ENCODE data around the gene P2RX6.

Gene P2RX6

DNA sequence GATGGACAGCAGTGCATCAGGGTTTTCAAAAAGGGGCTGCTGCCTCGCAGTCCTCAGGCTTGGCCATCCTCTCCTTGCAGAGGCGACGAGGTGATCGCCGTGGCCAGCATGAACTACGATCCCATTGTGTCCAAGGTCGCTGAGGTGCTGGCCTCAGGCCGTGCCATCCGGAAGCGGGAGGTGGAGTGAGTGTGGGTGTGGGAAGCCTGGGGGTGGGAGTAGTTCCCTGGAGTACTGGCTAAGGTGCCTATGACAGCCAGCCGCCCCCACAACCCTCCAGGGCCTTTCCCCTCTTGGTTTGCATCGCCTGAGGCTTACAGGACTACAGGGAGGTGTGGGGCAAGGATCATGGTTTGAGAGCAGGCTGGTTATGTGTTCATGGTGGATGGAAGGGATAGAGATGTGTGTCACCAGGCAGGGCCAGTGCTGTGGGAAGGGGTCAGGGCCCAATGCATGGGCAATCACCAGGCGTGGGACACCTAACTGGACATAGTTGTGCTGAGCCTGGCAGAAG, 35.0 kb upstream of the P2RX6 start:
- DNase-seq (ENCODE audit: low read depth): no peak

DNA sequence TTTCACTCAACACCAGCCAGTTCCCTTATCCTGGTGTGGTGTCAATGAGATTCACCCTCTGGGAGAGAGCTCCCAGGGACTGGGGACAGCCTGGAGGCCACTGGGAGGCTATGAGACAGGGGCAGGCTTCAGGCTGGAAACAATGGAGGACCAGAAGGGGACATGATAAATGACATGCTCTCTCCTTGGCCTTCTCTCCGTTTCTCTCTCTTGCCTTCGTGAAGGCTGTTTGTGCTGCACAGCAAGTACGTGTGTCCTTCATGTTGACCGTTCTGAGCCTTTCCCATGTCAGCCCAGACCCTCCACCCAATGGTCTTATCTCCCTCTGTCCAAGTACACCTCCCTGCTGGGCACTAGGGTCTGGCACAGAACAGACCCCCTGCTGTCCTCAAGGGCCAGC, 34.4 kb upstream of the P2RX6 start:
- DNase-seq (ENCODE audit: low read depth): no peak

DNA sequence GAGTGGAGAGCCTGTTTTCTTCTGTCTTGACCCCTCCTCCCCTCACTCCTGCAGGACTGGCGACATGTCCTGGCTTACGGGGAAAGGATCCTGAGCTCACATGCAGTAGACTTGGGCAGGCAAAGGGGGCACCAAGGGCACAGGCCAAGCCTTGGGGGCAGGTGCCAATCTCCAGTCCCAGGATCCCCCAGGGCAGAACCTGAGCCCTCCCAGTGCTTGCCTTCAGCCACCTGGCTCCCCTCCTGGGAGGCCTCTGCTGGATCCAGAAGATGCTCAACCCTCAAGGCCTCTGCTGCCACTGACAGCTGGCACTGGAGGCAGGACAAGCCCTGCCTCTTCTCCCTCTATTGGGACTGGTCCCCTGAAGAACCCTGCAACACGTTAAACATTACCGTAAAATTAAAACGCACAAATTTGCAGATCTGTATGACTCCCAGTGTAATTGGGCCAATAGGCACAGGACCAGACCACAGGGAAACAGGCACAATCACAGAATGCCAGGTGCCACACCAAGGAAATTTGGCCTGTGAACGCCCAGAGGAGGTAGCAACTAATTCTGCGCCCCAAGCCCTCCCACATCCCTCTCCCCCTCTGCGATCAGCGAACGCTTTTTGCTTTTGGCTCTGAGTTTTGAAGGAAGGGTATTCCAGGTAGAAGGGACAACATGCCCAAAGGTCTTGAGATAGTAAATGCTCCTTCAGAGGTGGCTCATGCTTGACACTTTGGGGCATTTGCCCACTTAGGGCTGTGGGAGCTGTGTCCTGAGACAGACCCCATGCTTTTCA, 33.8 kb upstream of the P2RX6 start:
- no peak for DNase-seq (ENCODE audit: low read depth)

DNA sequence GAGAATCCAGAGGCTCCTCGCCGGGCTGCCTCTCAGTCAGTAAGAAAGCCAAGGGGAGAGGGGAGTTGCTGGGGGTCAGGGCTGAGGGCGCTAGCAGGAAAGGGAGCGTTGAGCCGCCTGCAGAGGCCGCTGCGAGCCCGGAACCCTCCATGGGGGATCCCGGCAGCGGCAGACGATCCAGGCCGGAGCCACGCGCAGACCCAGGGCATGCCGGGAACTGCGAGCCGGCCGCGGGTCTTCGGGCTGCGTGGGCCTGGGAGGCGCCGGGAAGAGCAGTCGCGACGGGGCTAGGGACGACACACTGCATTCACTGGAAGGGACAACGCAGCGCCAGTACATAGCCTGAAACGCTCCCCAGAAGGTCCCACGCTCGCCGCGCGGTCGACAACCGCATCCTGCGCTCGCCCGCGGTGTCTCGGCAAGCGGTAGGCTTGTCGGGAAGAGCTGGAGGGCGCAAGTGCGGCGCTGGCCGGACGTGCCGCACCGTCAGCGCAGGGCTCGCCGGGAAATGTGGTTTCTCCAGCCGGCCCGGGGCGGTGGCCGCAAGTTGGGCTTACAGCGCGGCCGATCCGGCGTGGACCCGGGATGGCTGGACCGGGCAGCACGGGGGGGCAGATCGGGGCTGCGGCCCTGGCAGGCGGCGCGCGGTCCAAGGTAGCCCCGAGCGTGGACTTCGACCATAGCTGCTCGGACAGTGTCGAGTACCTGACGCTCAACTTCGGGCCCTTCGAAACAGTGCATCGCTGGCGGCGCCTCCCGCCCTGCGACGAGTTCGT, 33.0 kb upstream of the P2RX6 start, which contains the start of gene LZTR1:
LZTR1 (plus strand) TSS at position 511 of the 776 bp plus-strand sequence; CDS start at position 586, 75 bp downstream.
- peak; percentile 50 for DNase-seq (ENCODE audit: low read depth)

DNA sequence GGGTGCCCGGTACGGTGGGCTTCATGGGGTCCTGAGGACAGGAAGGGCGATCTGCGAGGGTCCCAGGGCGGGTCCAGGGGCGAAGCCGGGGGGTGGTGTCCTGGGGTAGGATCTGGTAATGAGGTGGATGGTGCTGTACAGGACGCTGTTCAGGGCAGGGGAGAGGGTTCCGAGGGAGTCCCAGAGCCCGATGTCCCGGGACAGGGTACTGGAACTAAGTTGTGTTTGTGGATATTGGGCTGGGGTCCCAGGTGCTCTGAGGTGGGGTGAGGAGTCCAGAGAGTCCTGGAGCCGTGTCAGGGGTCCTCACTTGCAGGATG, 32.4 kb upstream of the P2RX6 start:
- no peak for DNase-seq (ENCODE audit: low read depth)

DNA sequence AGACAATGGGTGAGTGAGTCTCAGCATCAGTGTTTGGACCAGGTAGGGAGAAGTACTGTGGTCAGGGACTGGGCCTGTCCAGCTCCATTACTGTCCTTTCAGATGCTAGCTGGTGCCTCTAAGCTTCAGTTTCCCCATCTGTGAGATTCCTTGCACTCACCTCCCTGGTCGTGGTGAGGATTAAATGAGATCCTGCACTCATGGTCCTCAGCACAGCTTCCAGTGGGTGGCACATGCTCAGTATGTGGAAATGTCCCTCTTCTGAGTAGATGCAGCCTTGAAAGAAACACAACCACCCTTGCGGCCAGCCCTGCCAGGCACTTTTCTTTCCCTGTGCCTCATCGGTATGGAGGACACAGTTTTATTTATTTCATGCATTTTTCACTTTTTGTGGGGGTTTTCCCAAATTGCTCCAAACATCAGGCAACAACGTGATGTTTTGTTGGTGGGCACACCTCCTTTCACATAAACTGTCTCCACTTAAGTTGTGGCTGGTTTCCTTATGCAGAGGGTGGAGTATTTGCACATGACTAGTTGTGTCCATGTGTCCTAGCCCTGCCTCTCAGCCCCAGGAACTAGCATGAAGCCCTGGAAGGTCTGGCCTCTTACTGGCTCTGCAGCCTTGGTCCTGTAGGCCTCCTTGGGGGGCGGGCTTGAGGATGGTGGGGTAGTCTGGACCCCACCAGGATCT, 31.7 kb upstream of the P2RX6 start:
- no peak for DNase-seq (ENCODE audit: low read depth)

DNA sequence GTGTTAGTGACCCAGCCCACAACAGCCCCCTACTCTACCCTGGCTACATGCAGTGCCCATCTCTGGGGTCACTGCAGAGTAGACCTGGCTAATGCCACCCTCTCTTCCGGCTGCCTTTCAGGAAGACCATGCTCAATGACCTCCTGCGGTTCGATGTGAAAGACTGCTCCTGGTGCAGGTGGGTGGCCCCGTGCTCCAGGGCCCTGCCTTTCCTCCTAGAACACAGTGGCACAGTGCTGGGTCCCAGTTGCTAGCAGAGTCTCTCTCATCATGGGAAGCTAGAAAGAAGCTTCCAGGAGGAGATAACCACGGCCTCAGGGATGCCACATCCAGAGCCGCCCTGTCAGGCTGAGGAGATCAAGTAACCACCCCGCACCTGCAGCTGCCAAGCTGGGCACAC, 29.2 kb upstream of the P2RX6 start:
- DNase-seq (ENCODE audit: low read depth): no peak

DNA sequence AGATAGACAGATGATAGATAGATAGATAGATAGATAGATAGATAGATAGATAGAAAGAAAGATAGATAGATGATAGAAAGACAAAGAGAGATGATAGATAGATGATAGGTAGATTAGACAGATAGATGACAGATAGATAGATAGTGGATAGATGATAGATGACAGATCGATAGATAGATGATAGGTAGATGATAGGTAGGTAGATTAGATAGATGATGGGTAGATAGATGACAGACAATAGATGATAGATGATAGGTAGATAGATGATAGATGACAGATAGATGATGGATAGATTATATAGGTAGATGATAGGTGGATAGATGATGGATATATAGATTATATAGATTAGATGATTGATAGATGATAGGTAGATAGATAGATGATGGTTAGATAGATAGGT, 28.6 kb upstream of the P2RX6 start:
- DNase-seq (ENCODE audit: low read depth): no peak

DNA sequence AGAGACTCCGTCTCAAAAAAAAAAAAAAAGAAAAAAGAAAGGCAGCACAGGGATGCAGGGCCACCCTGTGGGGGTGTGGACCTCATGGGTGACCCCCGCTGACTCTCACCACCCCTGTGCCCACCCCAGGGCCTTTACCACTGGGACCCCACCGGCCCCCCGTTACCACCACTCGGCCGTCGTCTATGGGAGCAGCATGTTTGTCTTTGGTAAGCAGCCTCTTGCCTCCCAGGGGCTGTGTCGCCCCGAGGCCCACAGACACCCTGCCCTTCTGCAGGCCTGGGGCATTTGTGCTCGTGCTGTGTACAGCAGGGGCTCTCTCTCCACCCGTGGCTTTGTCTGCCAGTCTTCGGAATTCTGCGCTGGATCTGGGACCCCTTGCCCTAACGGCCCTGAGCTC, 27.6 kb upstream of the P2RX6 start:
- DNase-seq (ENCODE audit: low read depth): no peak

DNA sequence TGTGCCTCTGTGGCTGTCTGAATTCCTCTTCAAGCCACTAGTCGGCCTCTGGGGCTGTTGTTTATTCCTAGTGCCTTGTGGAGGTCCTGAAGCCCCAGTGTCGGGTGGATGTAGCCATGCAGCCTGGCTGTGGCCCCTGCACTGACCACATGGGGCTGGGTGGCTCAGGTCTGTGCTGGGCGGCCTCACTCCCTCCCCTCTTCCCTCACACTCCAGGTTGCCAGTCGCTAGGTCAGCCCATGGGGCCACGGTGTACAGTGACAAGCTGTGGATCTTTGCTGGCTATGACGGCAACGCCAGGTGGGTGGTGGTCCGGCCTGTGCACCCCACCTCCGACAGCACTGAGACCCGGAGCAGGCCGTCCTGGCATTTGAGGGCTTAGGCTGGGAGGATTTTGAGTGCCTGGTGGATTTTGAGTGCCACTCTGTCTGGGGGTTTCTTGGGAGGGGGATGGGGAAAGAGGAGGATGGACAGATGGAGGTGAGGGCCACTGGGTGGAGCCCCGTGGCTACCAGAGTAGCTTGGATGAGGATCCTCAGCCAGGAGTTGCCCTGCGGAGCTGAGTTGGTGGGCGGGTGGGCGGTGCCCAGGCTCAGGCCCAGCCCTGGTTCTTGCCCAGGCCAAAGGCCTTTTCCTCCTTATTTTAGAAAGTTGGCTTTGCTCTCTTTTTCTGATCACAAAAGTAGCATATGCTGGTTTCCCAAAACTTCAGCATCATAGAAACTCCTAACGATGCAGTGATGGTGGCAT, 26.2 kb upstream of the P2RX6 start:
- DNase-seq (ENCODE audit: low read depth): no peak

DNA sequence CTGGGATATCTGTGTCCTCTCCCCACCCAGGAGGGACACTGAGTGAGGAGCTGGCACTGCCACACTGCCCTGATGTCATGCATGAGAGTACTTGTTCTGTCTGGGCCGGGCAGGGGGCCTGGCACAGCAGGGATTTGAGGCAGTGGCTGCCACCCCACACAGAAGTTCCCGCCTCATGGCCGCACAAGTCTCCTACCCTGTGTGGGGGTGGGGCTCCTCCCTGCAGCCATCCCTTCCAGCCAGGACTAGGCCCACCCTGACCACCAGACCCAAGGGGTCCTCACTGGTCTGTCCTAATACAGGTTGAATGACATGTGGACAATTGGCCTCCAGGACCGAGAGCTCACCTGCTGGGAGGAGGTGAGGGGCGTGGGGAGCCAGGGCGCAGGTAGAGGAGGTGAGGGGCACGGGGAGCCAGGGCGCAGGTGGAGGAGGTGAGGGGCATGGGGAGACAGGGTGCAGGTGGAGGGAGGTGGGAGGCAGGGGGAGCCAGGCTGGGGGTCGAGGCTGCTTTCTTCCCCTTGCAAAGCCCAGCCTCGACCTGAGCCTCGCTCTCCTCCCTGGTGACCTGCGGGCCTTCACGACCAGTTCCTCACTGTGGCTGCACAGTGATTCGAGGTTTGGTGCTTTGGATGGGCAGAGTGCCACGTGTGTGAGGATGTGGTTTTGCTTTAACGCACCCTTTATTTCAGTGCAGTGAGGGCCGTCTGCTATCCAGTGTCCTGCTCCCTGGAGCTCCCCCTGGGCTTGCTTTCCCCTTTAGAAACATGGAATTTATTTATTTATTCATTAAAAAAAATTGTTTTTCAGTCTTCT, 25.4 kb upstream of the P2RX6 start:
- no peak for DNase-seq (ENCODE audit: low read depth)

DNA sequence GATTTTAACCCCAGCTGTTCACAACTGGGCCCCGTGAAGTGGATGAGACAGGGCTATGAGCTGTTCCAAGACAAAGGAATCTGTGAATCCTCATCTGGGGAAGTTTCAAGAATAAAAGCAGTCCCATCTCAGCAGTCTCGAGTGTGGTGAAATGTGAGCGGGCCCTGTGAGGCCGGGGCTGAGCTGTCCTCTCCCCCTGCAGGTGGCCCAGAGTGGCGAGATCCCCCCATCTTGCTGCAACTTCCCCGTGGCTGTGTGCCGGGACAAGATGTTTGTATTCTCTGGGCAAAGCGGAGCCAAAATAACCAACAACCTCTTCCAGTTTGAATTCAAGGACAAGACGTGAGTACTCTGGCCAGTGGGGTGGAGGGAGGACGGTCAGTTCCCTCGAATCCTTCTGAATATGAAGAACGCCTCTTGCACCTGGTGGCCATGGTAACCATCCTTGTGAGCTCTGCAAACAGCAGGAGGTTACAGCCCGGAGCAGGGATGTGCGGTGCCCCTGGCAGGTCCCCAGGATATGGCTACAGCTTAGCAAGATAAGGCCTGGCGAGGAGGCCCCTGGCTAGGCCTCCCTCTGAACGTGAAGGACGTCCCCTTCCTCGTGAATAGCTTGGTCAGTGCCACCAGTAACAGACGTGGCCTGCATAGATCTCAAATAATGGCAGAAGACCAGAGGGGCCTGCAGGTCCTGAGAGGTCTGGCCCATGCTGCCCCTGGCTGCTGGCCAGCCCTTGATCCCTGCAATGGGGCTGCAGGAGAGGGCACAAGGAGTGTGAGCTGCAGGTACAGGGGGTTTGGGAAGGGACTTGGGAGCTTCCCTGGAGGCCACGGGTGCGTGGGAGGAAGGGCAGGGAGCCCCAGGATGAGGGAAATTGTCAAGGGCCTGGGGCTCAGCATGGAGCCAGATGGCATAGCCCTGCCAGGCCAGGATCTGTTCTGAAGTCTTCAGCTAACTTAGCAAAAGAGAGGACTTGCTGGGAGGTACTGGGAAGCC, 24.5 kb upstream of the P2RX6 start:
- no peak for DNase-seq (ENCODE audit: low read depth)

DNA sequence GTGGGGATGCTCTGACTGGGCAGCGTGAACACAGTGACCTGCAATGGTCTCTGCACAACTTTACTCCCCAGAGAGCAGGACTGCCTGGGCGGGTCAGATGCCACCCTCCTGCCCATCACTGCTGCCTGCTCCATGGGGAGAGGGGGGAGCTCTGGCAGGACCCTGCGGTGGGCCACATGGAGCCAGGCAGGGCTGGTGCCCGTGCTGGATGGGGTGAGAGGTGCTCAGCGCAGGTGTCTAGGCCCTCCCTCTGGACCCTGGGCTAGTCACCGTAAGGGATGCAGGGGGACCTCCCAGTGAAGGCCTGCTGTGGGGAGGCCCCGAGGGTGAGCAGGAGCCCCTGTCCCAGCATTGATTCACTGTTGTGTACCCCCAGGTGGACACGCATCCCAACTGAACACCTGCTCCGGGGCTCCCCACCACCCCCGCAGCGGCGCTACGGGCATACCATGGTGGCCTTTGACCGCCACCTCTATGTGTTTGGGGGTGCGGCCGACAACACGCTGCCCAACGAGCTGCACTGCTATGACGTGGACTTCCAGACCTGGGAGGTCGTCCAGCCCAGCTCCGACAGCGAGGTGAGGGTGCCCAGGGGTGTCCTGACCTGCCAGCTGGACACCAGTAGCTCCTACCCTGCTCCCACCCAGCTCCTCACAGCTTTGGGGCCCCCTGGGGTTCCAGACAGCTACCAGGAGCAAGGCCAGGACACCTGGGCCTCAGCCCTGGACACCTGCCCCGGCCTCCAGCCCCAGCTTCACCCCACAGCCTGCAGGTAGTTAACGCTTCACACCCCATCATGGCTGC, 23.5 kb upstream of the P2RX6 start:
- DNase-seq (ENCODE audit: low read depth): no peak

DNA sequence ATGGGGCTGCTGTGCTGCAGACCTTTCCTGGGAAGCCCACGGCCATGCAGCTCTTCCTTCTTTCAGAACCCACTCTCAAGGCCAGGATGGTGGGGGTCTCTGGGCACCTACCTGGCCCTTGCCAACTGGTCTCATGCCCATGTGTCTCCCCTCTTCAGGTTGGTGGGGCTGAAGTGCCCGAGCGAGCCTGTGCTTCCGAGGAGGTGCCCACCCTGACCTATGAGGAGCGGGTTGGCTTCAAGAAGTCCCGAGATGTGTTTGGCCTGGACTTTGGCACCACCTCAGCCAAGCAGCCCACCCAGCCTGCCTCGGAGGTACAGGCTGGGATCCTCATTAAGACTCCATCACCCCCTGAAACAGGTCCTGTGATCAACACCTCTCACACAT, 22.9 kb upstream of the P2RX6 start:
- no peak for DNase-seq (ENCODE audit: low read depth)

DNA sequence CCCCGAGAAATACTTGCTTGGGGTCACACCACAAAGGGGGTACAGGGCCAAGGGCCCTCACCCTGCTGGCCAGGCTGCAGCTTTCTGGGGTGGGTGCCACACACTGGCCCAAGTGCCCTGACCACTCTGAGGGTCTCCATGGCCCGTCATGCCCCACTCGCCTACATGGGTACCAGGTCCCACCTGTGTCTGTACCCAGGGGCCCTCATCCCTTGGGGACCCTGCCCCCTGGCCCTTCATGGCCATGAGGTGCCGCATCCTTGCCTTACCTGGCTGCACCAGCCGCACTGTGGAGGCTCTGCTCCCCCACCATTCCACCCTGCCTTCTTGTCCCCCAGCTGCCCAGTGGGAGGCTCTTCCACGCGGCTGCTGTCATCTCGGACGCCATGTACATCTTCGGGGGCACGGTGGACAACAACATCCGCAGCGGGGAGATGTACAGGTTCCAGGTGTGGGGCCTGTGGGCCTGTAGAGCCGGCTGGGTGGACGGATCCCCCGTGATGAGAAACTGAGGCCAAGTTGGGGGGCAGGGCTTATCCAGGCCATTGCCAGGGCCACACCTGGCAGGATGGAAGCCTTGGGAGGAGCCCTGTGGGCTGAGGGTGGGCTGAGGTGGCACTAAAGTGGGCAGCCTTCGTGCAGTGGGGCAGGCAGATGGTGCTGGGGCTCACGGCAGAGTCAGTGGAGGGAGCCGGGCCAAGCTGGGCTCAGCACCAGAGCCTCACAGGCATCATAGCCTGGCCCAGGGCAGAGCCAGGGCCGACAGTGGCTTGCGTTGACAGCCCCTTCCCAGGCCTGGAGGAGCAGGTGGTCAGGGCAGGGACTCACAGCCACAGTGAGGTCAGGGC, 22.3 kb upstream of the P2RX6 start:
- no peak for DNase-seq (ENCODE audit: low read depth)

DNA sequence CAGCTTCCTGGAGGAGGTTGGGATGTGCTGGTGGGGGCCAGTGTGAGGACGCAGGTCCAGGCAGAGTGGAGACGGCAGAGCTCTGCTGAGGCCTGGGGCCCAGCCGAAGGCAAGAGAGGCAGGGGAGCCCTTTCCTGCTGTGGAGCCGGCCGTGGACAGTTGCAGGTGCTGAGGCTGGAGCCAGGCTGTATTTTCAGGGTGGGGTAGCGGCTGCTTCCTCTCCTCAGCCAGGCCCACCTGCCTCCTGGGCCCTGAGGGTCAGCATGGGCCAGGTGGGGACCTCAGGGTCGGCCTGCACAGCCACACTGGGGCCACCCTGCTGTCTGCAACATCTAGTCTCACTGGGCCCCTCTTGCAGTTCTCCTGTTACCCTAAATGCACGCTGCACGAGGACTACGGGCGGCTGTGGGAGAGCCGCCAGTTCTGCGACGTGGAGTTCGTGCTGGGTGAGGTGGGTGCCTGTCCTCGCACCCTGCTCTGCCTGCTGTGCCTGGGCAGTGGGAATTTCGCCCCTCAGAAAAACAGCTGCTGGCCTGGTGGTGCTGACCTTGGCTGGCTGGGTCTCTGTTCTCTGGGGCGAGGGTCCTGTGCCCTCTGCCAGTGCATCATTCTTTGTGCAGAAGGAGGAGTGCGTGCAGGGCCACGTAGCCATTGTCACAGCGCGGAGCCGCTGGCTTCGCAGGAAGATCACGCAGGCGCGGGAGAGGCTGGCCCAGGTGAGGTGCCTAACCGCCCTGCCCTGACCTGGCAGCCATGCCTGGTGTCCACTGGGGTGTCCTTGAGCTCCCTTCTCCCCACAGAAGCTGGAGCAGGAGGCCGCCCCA, 21.4 kb upstream of the P2RX6 start:
- no peak for DNase-seq (ENCODE audit: low read depth)
